Stimulated activated CD8-positive, alpha-beta memory T cell treated with anti-CD3 and anti-CD28 coated beads, Interleukin-15, amount 100 ng/mL, for 48 hours (primary cell): ENCODE measurements around the gene ACAP3.

Source experiments
- DNase-seq, 2 donors: peaks; one replicate each; pipeline ENCODE4 v3.0.0-alpha.2; 2020; ENCODE audit warnings: low read depth in 2 of 2

Gene ACAP3

GRCh38 chr1:1307923-1308755 lies at the start of gene ACAP3, which contains the start of gene PUSL1:
ACAP3 (minus strand) TSS chr1:1307930; CDS start chr1:1307815, 115 bp downstream.
PUSL1 (plus strand) TSS chr1:1308597; CDS start chr1:1308644, 47 bp downstream.
- DNase-seq = peak; percentile 83 to 86

DNA sequence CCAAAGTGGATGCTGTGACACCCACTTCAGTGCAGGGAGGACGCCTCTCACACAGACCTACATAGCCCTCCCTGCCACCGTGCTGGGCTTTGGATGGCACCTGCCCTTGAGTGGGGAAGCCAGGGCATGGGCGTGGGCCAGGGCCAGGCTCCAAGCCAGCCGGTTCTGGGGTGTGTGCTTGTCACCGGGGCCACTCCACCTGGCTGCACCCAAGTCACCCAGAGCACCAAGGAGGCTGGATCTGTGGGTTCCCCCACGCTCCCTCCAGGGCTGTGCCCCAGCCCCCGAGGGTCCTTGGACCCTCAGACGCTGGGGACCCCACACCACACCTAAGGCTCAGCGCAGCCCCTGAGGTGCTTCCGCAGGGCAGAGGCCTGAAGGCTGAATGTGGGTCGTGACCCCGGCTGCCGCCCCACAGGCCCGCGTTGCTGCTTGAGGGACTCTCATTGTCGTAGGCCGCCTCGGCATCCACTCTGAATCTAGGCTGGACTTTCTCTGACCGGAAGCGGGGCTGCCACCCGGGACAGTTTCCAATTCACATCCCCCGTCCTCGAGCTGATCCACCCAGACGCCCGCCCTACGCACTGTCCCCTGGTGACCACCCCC lies 49.2 kb upstream of the ACAP3 start:
- no peak for DNase-seq

GRCh38 chr1:1356166-1356795 lies 48.6 kb upstream of the ACAP3 start:
- DNase-seq = no peak

DNA sequence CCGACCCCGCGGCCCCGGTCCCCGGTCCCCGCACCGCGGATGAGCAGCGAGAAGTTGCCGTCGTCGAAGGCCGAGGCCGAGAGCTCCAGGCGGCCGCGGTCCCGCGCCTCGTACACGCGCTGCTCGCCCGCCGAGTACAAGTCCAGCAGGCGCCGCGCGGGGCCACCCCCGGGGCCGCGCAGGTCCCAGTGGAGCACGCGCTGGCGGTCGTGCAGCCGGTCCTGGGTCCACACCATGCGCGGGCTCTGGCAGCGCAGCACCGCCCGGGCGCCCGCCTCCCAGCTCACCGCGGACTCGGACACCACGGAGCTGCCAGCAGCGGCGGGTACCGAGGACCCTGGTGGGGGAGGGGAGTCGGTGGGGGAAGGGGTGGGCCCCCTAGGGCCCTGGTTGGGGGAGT lies 47.7 kb upstream of the ACAP3 start:
- no peak for DNase-seq

- no peak for DNase-seq
Observed at GRCh38 chr1:1354271-1355247, 46.8 kb upstream of the ACAP3 start.

GRCh38 chr1:1353389-1354151 lies 45.8 kb upstream of the ACAP3 start:
- no peak for DNase-seq

DNA sequence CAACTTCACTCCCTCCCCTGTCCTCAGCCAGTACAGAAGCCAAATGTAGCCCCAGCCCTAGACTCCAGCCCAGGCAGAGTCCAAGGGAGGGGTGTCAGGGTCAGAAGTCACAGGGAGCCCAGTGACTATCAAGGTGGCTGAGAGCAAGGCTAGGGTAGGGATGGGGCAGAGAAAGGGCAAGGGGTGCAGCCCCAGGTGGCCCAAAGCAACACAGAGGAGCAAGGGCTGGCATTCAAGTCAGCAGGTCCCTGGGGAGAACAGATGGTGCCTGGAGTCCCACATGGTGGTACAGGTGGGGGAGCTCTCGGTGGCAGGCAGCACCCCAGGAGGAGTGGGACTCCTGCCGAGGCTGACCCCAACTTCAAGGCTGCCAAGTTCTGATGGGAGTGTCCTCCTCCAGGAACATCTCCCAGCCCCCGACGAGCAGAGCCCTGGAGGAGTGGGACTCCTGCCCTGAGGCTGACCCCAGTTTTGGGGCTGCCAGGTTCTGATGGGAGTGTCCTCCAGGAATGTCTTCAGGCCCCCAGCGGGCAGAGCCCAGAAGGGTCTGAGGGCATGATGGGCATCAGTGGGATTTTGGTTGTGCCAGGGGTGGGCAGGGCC lies 45.2 kb upstream of the ACAP3 start:
- DNase-seq = no peak

- DNase-seq = no peak
Observed at GRCh38 chr1:1351511-1352427, 44.0 kb upstream of the ACAP3 start.

DNA sequence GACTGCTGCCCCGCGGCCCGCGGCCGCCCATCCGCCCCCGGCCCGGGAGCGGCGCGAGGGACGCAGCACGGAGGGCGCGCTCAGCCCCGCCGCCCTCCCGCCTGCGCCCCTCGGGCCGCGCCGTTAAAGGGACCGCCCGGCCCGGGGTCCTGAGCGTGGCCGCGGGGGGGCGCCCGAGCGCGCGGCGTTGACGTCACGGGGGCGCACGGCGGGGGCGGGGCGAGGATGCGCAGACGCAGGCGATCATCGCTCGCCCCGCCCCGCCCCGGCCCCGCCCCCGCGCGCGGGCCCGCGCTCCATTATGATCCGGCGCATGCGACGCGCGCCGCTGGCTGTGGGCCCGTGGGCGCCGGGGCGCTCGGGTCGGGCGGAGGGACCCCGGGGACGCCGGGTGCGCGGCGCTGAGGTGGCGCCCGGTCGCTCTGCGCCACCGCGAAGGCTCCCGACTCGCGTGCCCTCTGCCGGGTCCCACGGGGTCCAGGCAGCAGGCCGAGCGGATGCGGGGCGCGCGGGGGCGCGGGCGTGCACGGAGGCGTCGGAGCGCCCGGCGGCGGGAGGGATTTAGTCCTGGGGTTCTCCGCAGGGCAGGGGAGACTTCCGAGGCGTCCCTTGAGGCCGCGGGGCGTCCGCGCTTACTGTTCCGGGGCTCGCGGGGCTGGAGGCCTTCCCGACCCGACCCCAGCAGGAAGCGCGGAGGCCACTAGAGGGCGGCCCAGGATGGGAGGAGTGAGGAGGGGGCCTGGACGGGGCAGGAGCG lies 41.7 kb upstream of the ACAP3 start, which contains the start of gene DVL1:
Gene DVL1 (minus strand): TSS at position 163 of the 757 bp plus-strand sequence. CDS start 353 bp downstream, outside the sequence.
- peak; percentile 36 to 53 for DNase-seq

DNA sequence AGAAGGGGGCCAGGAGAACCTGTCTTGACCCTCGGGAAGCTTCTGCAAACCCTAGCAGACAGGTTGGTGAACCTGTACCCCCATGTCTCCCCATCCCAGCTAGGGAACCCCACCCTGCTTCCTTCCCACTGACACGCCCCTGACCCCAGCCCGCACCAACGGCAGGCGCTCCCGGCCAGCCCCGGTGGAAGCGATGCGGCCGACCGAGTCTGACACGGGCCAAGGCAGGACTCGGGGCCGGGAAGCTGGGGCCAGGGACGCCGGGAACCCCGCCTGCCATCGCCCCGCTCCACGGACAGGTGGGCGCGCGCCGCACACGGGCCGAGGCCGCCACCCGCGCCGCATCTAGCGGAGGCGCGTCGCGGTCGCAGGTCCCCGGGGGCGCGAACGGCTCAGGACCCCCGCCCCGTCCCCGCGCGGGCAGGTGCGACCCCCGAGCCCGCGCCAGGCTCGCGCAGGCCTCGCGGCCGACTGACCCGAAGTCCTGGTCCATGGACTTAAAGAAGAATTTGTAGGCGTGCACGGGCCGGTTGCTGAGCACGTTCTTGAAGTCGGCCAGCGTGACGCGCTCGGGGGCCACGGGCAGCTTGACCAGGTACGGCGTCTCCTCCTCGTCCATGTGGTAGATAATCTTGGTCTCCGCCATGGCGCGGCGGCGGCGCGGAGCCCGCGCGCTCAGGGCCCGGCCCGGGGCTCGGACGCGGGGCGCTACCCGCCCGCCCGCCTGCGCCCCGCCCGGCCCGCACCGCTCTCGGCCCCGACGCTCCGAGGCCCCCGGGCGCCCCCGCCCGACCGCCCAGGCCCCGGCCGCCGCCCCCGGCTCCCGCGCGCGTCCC lies 40.9 kb upstream of the ACAP3 start:
- no peak for DNase-seq

DNA sequence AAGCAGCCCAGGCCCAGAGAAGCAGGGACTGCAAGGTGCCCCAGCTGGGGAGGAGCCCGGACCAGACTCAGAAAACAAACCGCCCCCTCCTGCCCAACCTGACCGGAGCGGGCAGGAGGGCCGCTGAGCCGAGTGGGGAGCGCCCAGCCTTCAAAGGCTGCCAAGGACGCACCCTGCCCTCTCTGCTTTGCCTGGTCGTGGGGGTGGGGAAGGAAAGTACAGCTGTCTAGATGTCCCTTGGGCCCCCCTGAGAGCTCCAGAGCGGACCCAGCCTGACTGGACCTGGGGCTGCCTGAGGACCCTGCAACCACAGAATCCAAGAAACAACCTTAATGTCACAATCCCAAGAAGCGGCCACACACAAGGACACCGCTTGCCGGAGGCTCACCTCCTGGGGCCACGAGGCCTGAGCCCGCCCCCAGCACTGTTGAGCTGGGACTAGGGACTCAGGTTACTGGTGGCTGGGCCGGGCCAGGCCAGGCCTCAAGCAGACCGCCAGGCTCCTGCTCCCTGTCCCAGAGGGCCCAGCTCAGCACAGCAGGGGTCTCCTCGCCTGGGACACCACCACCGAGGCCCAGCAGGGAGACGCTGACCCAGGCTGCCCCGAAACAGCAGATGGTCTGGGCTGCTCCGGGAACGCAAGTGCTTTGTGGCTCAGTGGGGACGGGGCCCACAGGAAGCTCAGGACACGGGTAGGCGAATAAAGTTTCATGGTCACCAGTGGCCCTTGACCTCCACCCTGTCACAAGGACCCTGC lies 40.1 kb upstream of the ACAP3 start:
- no peak for DNase-seq

DNA sequence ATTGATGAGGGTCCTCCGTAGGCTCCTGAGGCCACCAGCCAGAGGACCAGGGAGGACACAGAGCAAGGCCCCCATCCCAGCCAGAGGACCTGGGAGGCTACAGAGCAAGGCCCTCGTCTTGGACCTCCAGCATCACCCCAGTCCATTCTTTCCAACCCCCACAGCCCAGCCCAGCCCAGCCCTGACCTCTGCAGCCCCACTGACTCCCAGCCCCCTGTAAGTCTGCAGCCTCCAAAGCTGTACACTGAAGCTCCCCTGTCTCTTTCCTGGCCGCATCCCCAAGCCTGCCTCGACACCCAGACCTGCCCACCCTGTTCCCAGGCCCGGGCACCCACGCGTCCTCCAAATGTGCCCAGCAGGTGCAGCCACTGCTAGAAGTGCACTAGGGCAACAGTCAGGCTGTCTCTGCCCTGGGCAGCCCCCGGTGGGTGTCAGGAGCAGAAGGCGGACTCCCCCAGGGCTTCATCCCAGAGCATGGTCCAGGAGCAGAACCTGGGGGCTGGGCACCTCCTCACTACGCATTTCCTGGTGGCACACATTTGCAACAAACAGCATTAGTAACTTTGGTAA lies 39.4 kb upstream of the ACAP3 start:
- no peak for DNase-seq

DNA sequence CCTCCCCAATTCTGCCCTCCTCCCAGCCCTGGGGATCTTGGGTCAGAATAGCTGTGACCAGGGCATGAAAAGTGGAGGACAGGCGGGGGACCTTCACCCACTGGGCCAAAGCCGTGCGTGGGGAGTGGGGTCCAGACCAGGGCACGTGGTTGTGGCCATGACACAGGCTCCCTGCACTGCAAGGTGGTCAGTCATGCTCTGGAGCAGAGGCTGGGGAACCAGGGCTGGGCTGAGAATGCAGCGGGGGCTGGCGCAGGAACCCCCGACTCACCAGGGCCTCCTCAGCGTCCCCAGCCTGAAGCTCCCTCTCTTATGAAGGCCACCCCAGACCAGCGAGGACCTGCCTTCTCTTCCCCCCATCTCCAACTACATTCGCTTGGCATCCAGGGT lies 38.8 kb upstream of the ACAP3 start:
- DNase-seq = no peak

DNA sequence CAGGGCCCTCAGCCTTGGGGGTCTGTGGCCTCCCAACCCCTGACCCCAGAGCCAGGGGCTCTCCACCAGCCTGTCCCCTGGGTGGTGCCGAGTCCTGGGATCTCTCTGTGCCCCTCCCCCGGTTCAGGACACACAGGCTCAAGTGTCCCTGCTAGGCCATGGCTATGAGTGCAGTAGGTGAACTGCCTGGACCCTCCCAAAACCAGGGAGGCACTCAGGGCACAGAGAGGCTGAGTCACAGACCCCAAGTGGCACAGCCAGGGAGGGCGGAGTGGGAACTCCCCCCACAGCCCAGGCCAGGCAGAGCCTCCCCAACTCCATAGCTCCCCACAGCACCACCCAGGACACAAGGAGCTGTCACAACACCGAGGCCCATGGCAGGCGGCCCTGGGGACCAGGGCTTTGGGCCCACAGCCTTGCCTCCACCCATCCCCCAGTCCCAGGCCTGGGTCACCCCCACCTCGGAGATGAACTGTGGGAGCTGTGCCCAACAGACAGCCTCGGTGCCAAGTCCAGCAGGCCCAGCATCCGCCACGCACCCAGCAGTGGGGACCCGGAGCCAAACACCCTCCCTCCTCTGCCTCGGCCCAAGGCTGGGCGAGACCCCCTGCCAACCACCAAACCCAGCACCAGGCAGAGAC lies 38.2 kb upstream of the ACAP3 start:
- no peak for DNase-seq

- no peak for DNase-seq
Observed at GRCh38 chr1:1345384-1345783, 37.7 kb upstream of the ACAP3 start.
